ENCODE measurements around the gene BACH2. TPM values are rescaled to one million over a fixed set of nuclear protein-coding genes. Genes with fewer than 3 reads are reported as not detected.

The BACH2 gene
- total and polyA plus RNA-seq, 7 experiments from 2014 or later: 24.8 to 193 (median 117) TPM

DNA sequence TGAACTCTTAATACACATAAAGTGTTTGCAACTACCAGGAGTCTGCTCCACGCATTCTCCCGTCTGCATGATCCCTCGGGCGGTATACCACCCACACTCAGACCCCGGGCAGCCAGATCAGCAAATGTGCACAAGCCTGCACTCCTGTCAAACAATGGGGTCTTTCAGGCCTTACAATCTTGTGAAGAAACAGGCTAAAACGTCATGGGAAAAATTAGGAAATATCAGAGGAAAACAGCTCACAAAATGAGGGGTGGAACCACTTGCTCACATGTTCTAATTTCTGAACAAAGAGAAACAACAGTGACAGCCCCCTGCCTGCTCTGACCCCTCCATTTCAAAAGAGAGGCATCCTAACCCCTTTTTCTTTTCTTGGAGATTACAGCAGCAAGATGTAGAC is 69.4 kb downstream of the BACH2 start:
- Mint-ChIP-seq H3K27ac (peak overlapping the region in 8 of 9 donors; percentile 91 to 99 (median 94)), H3K9me3 (peaks cover 0 to 18% (median 8%) of the 10 kb centered on the region in 11 donors), H3K36me3 (peaks cover 23 to 60% (median 41%) of the 10 kb centered on the region in 5 donors), H3K4me3 (peak overlapping the region in 9 of 10 donors; percentile 2 to 75 (median 38)), H3K4me1 (peaks cover 46 to 87% (median 85%) of the 10 kb centered on the region in 7 donors), H3K27me3 (peaks cover 0 to under 1% (median 0%) of the 10 kb centered on the region in 5 donors)
- Histone ChIP-seq H3K27ac (ENCODE audit: low read depth, low read length) (peak overlapping the region; percentile 36), H3K27me3 (ENCODE audit: control insufficient read depth in 2 of 2, insufficient read depth in 2 of 2, low read length in 2 of 2) (no peaks in the 10 kb centered on the region), H3K4me1 (ENCODE audit: control insufficient read depth in 2 of 2, insufficient read depth in 2 of 2, low read length in 2 of 2) (peaks cover 0 to 71% of the 10 kb centered on the region in 2 donors), H3K36me3 (ENCODE audit: control insufficient read depth in 2 of 3, insufficient read depth in 3 of 3, low read length in 3 of 3) (peaks cover 0 to 7% (median 0%) of the 10 kb centered on the region in 3 experiments), H3K4me3 (ENCODE audit: low read length) (no peak overlapping the region), H3K9me3 (ENCODE audit: control insufficient read depth in 2 of 3, low read length in 3 of 3) (peaks cover 0 to 10% (median 3%) of the 10 kb centered on the region in 3 experiments)
- DNase-seq: no peak
- intact Hi-C loops (cut with micrococcal nuclease): no loop called here
- no peak for ATAC-seq
- POLR2A ChIA-PET: interaction anchor here (0.6 to 1.6 kb wide), 3 partner anchors 10 to 32 kb away, joined by 3 to 6 read pairs (median 3); no protein-coding TSS in a partner anchor
- CTCF ChIA-PET: interaction anchor here (0.9 kb wide), 1 partner anchor 18 kb away, joined by 3 read pairs; no protein-coding TSS in a partner anchor

DNA sequence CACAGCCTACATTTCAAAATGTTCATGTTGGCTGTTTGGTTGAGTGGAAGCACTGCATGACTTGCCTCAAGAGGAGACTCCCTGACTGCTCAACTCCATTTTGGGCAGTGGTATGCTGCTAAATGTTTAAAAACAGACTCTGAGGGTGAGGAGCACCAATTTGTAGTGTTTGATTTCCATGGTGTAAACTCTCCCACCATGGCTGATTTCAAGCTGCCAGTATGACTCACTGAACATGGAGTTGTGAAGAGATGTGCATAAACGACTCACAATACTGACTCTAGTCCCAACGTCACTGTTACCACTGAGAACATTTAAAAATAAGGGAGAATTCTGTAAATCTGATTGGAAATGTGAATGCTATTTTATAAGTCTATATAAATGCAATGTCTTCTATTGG is 70.4 kb downstream of the BACH2 start:
- intact Hi-C loops (cut with micrococcal nuclease): no loop called here
- no peaks in the 10 kb centered on the region for H3K27me3 ChIP-seq (ENCODE audit: control insufficient read depth in 2 of 2, insufficient read depth in 2 of 2, low read length in 2 of 2)
- H3K36me3 ChIP-seq (ENCODE audit: control insufficient read depth in 2 of 3, insufficient read depth in 3 of 3, low read length in 3 of 3): peaks cover 0 to 7% (median 0%) of the 10 kb centered on the region in 3 experiments
- ATAC-seq: peak; percentile 49
- Mint-ChIP-seq H3K9me3 (peaks cover 0 to 22% (median 10%) of the 10 kb centered on the region in 11 donors), H3K27me3 (no peaks in the 10 kb centered on the region), H3K27ac (peak overlapping the region in 8 of 9 donors; percentile 79 to 99 (median 92)), H3K4me3 (peak overlapping the region in 7 of 10 donors; percentile 11 to 75 (median 36)), H3K4me1 (peaks cover 39 to 88% (median 75%) of the 10 kb centered on the region in 7 donors), H3K36me3 (peaks cover 23 to 62% (median 50%) of the 10 kb centered on the region in 5 donors)
- H3K4me3 ChIP-seq (ENCODE audit: low read length): no peak overlapping the region
- ChIA-PET CTCF (interaction anchor here (0.7 kb wide), 1 partner anchor 286 kb away, joined by 3 read pairs; no protein-coding TSS in a partner anchor), POLR2A (interaction anchor here (0.6 to 1.7 kb wide), 8 partner anchors 9 to 65 kb away, joined by 3 to 6 read pairs (median 3); no protein-coding TSS in a partner anchor)
- H3K9me3 ChIP-seq (ENCODE audit: control insufficient read depth in 2 of 3, low read length in 3 of 3): peaks cover 0 to 10% (median 3%) of the 10 kb centered on the region in 3 experiments
- peak overlapping the region; percentile 24 for H3K27ac ChIP-seq (ENCODE audit: low read depth, low read length)
- DNase-seq: no peak
- H3K4me1 ChIP-seq (ENCODE audit: control insufficient read depth in 2 of 2, insufficient read depth in 2 of 2, low read length in 2 of 2): peaks cover 0 to 66% of the 10 kb centered on the region in 2 donors

GRCh38 chr6:90224196-90224595 is 72.4 kb downstream of the BACH2 start:
- peaks cover 0 to 66% of the 10 kb centered on the region in 2 donors for H3K4me1 ChIP-seq (ENCODE audit: control insufficient read depth in 2 of 2, insufficient read depth in 2 of 2, low read length in 2 of 2)
- no peak for ATAC-seq
- H3K27me3 Mint-ChIP-seq: no peaks in the 10 kb centered on the region
- H3K36me3 ChIP-seq (ENCODE audit: control insufficient read depth in 2 of 3, insufficient read depth in 3 of 3, low read length in 3 of 3): peaks cover 0 to 7% (median 0%) of the 10 kb centered on the region in 3 experiments
- no peaks in the 10 kb centered on the region for H3K27me3 ChIP-seq (ENCODE audit: control insufficient read depth in 2 of 2, insufficient read depth in 2 of 2, low read length in 2 of 2)
- H3K9me3 ChIP-seq (ENCODE audit: control insufficient read depth in 2 of 3, low read length in 3 of 3): peaks cover 0 to 10% (median 3%) of the 10 kb centered on the region in 3 experiments
- peaks cover 23 to 55% (median 50%) of the 10 kb centered on the region in 5 donors for H3K36me3 Mint-ChIP-seq
- no peak overlapping the region for H3K4me3 ChIP-seq (ENCODE audit: low read length)
- H3K4me1 Mint-ChIP-seq: peaks cover 26 to 69% (median 55%) of the 10 kb centered on the region in 7 donors
- intact Hi-C loops (cut with micrococcal nuclease): no loop called here
- no peak overlapping the region for H3K27ac ChIP-seq (ENCODE audit: low read depth, low read length)
- H3K27ac Mint-ChIP-seq: peak overlapping the region in 4 of 9 donors; percentile 53 to 91 (median 64)
- ChIA-PET POLR2A (interaction anchor here (1.0 to 2.7 kb wide), 4 partner anchors 8 to 69 kb away, joined by 3 to 12 read pairs (median 6); no protein-coding TSS in a partner anchor), CTCF (no interaction called here)
- no peak for DNase-seq
- H3K4me3 Mint-ChIP-seq: peak overlapping the region in 2 of 10 donors; percentile 34 to 43
- peaks cover 0 to 22% (median 10%) of the 10 kb centered on the region in 11 donors for H3K9me3 Mint-ChIP-seq

DNA sequence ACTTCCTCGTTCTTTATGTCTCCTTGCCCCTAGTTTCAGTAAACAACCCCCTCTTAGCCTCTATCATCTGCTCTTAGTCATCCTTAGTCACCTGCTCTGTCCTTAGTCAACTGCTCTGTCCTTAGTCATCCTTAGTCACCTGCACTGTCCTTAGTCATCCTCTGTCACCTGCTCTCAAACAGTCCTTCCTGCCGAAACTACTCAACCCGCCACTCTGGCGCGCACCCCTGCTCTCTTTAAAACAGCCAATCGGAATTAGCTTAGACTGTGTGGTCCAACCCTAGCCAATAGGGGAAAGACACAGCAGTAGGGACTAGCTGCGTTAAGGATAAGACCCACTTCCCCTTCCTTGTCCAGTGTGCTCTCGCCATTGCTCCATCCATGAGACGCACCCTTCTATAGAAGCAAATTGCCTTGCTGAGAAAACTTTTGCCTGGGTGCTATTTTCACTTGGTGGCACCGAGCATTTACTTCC is 73.9 kb downstream of the BACH2 start:
- intact Hi-C loops (cut with micrococcal nuclease): no loop called here
- DNase-seq (no peak), ATAC-seq (no peak)
- Mint-ChIP-seq H3K36me3 (peaks cover 23 to 50% (median 48%) of the 10 kb centered on the region in 5 donors), H3K27me3 (no peaks in the 10 kb centered on the region), H3K4me3 (peak overlapping the region in 4 of 10 donors; percentile 9 to 55 (median 31)), H3K9me3 (peaks cover 0 to 22% (median 10%) of the 10 kb centered on the region in 11 donors), H3K4me1 (peaks cover 21 to 55% (median 42%) of the 10 kb centered on the region in 7 donors), H3K27ac (peak overlapping the region in 6 of 9 donors; percentile 12 to 88 (median 71))
- ChIA-PET POLR2A (interaction anchor here (0.6 to 2.7 kb wide), 7 partner anchors 9 to 73 kb away, joined by 3 to 12 read pairs (median 5); no protein-coding TSS in a partner anchor), CTCF (interaction anchor here (0.6 to 0.7 kb wide), 2 partner anchors 11 to 12 kb away, joined by 4 read pairs; no protein-coding TSS in a partner anchor)
- Histone ChIP-seq H3K4me1 (ENCODE audit: control insufficient read depth in 2 of 2, insufficient read depth in 2 of 2, low read length in 2 of 2) (peaks cover 0 to 65% of the 10 kb centered on the region in 2 donors), H3K27ac (ENCODE audit: low read depth, low read length) (no peak overlapping the region), H3K36me3 (ENCODE audit: control insufficient read depth in 2 of 3, insufficient read depth in 3 of 3, low read length in 3 of 3) (peaks cover 0 to 7% (median 0%) of the 10 kb centered on the region in 3 experiments), H3K4me3 (ENCODE audit: low read length) (no peak overlapping the region), H3K9me3 (ENCODE audit: control insufficient read depth in 2 of 3, low read length in 3 of 3) (peaks cover 0 to 10% (median 3%) of the 10 kb centered on the region in 3 experiments), H3K27me3 (ENCODE audit: control insufficient read depth in 2 of 2, insufficient read depth in 2 of 2, low read length in 2 of 2) (no peaks in the 10 kb centered on the region)

DNA sequence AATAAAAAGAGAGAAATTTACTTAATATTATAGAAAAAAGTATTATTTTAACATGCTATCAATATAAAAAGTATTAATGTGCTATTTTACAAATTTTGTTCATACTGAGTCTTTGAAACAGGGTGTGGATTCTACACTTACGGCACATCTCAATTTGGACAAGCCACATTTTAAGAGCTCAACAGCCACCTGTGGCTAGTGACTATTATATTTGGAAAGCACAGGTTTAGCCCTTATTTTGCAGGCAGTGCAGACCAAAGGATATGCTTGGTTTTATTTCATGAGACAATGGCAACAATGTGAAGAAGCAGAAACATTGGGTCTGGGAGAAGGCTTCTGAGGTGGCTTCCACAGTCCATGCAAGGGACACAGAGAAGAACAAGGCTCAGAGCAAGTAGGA is 74.6 kb downstream of the BACH2 start:
- Mint-ChIP-seq H3K9me3 (peaks cover 0 to 22% (median 10%) of the 10 kb centered on the region in 11 donors), H3K4me1 (peaks cover 13 to 47% (median 34%) of the 10 kb centered on the region in 7 donors), H3K36me3 (peaks cover 23 to 48% (median 44%) of the 10 kb centered on the region in 5 donors), H3K4me3 (peak overlapping the region in 5 of 10 donors; percentile 9 to 55 (median 21)), H3K27me3 (no peaks in the 10 kb centered on the region), H3K27ac (peak overlapping the region in 5 of 9 donors; percentile 48 to 88 (median 80))
- POLR2A ChIA-PET: interaction anchor here (2.7 kb wide), 1 partner anchor 10 kb away, joined by 12 read pairs; no protein-coding TSS in a partner anchor
- Histone ChIP-seq H3K4me1 (ENCODE audit: control insufficient read depth in 2 of 2, insufficient read depth in 2 of 2, low read length in 2 of 2) (peaks cover 0 to 65% of the 10 kb centered on the region in 2 donors), H3K4me3 (ENCODE audit: low read length) (no peak overlapping the region), H3K27me3 (ENCODE audit: control insufficient read depth in 2 of 2, insufficient read depth in 2 of 2, low read length in 2 of 2) (no peaks in the 10 kb centered on the region), H3K9me3 (ENCODE audit: control insufficient read depth in 2 of 3, low read length in 3 of 3) (peaks cover 0 to 10% (median 3%) of the 10 kb centered on the region in 3 experiments), H3K36me3 (ENCODE audit: control insufficient read depth in 2 of 3, insufficient read depth in 3 of 3, low read length in 3 of 3) (peaks cover 0 to 7% (median 0%) of the 10 kb centered on the region in 3 experiments), H3K27ac (ENCODE audit: low read depth, low read length) (no peak overlapping the region)
- intact Hi-C loops (cut with micrococcal nuclease): no loop called here
- DNase-seq (no peak), ATAC-seq (no peak)
- CTCF ChIA-PET: no interaction called here

DNA sequence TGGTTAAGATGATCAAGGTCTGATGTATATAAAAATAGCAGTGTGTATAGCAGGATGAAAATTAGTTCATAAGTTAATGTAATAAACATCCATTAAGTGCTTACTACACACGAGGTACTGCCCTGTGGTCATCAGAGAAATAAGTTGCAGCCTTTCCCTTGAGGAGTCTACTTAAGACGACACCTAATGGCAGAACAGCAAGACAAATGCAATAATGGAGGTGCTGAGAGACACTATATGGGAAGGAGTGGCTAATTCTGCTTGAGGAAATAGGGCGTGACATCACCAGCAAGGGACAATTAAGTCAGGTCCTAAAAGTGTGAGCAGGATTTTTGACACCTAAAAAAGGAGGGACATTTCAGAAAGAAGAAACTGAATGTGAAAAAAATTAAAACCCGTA is 75.2 kb downstream of the BACH2 start:
- Mint-ChIP-seq H3K27me3 (no peaks in the 10 kb centered on the region), H3K4me1 (peaks cover 16 to 43% (median 28%) of the 10 kb centered on the region in 7 donors), H3K27ac (peak overlapping the region in 4 of 9 donors; percentile 24 to 90 (median 66)), H3K36me3 (peaks cover 23 to 47% (median 40%) of the 10 kb centered on the region in 5 donors), H3K4me3 (peak overlapping the region in 4 of 10 donors; percentile 2 to 24 (median 23)), H3K9me3 (peaks cover 0 to 22% (median 10%) of the 10 kb centered on the region in 11 donors)
- peaks cover 0 to 10% (median 3%) of the 10 kb centered on the region in 3 experiments for H3K9me3 ChIP-seq (ENCODE audit: control insufficient read depth in 2 of 3, low read length in 3 of 3)
- H3K4me1 ChIP-seq (ENCODE audit: control insufficient read depth in 2 of 2, insufficient read depth in 2 of 2, low read length in 2 of 2): peaks cover 0 to 65% of the 10 kb centered on the region in 2 donors
- ChIA-PET POLR2A (interaction anchor here (1.0 to 2.7 kb wide), 5 partner anchors 11 to 72 kb away, joined by 3 to 12 read pairs (median 5); no protein-coding TSS in a partner anchor), CTCF (interaction anchor here (0.6 kb wide), 1 partner anchor 240 kb away, joined by 3 read pairs; no protein-coding TSS in a partner anchor)
- ATAC-seq (no peak), DNase-seq (no peak)
- H3K27ac ChIP-seq (ENCODE audit: low read depth, low read length): peak overlapping the region; percentile 85
- H3K27me3 ChIP-seq (ENCODE audit: control insufficient read depth in 2 of 2, insufficient read depth in 2 of 2, low read length in 2 of 2): no peaks in the 10 kb centered on the region
- H3K4me3 ChIP-seq (ENCODE audit: low read length): no peak overlapping the region
- peaks cover 0 to 7% (median 0%) of the 10 kb centered on the region in 3 experiments for H3K36me3 ChIP-seq (ENCODE audit: control insufficient read depth in 2 of 3, insufficient read depth in 3 of 3, low read length in 3 of 3)
- intact Hi-C loops (cut with micrococcal nuclease): no loop called here

All from naive thymus-derived CD4-positive, alpha-beta T cell (primary cell).